ENCODE results near the gene CACNA2D2. TPM values are rescaled to one million over a fixed set of nuclear protein-coding genes. Genes with fewer than 3 reads are reported as not detected.

CACNA2D2 gene
- total RNA-seq, 1 donor from 2014 or later: 1.8 TPM

GRCh38 chr3:50325497-50326181 lies 177.8 kb downstream of the CACNA2D2 start:
- ATAC-seq (no peak), DNase-seq (ENCODE audit: low spot score) (no peak)
- intact Hi-C loops (cut with DNase I): no loop called here

GRCh38 chr3:50325113-50325480 lies 178.3 kb downstream of the CACNA2D2 start:
- intact Hi-C loops (cut with DNase I): no loop called here
- ATAC-seq: no peak
- DNase-seq (ENCODE audit: low spot score): no peak

DNA sequence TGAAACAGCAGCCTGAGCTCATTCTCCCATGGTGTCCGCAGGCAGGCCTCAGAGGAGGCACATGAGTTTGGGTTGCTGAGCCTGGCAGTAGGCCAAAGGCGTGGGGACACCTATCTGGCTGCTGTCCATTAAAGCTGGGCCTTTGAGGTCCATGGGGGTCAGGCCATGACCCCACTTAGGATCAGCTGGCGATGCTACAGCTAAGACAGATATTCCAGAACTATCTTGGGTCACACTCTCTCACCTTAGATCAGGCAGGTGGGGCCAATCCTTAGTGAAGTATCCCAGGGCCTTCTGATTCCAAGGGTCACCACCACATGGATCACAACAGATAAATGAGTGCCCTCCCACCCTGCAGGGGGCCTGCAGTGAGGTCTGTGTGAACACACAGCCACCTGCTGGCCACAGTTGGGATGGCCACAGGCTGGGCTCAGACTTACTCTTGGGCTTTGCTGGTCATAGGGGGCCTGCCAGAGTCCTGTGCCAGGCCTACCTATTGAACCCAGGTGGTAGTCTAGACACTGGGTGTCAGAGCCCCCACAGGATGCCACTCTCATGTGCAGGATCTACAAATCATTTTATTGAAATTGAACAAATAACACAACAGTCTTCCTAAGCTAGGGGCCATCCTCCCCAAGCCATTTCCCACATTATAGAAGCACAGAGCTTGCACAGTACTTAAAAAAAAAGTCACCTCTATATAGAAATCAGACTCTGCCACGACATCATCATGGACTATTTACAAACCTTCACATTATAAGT lies 178.9 kb downstream of the CACNA2D2 start:
- no peak for ATAC-seq
- intact Hi-C loops (cut with DNase I): no loop called here

DNA sequence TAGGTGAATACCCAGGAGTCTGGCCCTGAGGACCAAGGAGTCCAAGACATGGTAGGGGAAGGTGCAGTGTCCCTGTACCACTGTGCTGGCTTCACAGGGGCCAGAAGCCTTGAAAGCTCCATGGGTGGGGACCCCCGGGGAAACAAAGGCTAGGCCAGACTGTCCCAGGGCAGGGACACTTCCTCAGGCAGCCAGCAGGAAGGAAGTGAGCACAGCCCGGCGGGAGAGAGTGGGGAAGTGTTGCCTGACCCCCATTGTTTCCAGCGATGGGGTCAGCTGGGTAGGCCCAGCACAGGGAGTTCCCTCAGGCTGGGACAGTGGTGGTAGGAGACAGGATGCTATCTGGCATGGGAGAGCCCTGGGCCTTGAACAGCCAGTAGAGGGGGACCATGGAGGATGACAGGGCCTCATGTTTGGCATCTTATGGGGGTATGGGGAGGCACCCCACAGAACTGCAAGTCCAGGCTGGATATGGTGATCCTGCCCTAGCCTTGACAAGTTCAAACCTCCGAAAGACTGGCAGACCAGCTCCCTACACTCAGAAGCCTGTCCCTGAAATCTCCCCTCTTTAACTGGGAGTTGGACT lies 179.7 kb downstream of the CACNA2D2 start:
- intact Hi-C loops (cut with DNase I): no loop called here
- ATAC-seq: no peak
- no peak for DNase-seq (ENCODE audit: low spot score)

More for the DNA sequence above, 178.9 kb downstream of the CACNA2D2 start:
- peak; percentile 85 for DNase-seq (ENCODE audit: low spot score)

DNA sequence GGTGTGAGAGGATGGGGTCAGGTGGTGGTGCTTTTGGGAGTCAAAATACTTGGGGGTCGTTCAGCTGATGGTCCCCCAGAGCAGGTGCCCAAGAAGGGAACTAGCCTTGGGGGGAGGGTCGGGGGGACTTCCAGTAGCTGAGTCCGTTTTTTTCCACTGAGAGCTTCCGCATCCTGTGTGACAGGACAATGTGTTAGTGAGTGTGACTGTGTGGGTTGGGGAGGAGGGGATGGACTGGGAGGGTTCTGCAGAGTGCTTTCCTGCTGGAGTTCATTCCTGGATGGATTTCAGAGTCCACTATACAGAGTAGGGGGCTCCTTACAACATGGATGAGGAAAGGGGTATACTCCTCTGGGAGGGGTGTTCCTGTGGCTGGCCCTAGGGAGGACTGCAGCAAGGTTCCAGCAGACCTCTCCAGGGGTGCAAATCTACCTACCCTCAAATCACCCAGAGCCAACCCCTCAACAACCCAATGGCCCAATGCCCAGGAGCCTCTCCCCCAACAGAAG lies 180.3 kb downstream of the CACNA2D2 start:
- intact Hi-C loops (cut with DNase I): no loop called here
- ATAC-seq (no peak), DNase-seq (ENCODE audit: low spot score) (no peak)

DNA sequence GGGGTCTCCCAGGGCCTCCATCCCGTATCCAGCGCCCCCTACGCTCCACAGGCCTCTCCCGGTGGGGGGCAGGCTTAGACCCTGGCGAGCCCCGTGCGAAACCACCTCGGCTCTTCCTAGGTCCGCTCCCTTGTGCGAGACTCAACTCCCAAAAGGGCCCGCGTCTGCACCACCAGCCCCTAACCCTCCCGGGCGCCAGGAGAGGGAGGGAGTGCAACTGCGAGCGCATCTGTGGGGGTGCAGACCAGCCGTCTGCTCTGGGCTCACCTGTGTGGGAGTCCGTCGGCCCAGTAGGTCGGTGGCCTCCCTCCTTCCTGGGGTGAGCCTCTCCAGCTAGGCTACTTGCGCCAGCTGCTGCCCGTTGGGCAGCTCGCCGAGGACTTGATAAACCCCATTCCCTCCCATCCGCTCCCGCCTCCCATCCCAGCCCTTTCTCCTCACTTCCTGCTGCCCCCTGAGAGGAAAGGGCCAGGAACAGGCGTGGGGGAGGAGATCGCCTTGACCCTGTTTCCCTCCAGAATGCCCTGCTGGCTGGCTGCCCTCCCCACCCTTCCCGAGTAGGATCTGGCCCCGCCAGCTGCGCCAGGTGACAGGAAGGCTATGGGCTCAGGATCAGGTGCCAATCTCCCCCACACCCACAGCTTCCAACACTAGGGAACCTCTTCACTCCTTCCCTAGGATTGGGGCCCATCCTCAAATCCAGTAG lies 180.9 kb downstream of the CACNA2D2 start, which contains the start of gene HYAL2:
Gene HYAL2, minus strand, starts transcription at position 360 of the 706 bp plus-strand sequence. CDS start 2,256 bp downstream, outside the sequence.
- DNase-seq (ENCODE audit: low spot score) (peak; percentile 81), ATAC-seq (peak; percentile 8)
- intact Hi-C loops (cut with DNase I): no loop called here

GRCh38 chr3:50322115-50322385 lies 181.4 kb downstream of the CACNA2D2 start:
- intact Hi-C loops (cut with DNase I): no loop called here
- no peak for ATAC-seq
- no peak for DNase-seq (ENCODE audit: low spot score)

DNA sequence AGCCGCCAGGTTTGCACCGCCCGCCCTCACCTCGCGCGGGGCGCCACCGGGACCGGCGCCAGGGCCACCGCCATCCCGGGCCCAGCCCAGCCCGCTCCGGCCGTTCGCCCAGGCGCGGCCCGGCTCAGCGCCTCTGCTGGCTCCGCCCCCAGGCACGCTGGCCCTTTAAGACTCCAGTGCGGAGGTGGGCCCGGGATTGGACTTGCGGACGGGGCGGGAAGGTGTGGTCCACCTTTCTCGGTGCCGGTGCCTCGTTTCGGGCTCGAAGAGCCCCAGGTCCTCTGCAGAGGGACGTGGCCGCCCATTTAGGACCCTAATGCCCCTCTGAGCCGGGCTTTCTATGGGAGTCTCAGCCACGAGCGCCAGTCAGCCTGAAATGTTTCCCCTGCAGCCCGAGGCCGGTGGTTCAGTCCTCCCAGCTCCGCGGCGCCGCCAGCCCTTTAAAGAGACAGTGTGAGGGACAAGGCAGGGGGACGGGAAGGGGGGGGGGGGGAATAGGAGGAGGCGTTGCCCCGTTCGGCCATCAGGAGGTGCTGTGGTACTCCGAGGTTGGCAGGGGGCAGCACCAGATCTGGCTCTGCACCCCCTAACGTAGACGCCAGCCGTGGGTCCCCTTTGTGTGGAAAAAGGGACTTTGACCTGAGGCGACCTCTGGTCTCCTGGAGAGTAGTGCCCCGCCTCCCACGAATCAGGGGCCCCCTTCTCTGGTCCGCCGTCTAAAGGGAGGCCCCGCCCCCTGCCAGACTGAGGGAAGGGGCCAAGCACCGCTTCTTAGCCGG lies 181.9 kb downstream of the CACNA2D2 start:
- intact Hi-C loops (cut with DNase I): no loop called here
- DNase-seq (ENCODE audit: low spot score): peak; percentile 93
- ATAC-seq: peak; percentile 84

GRCh38 chr3:50320853-50321335 lies 182.5 kb downstream of the CACNA2D2 start:
- ATAC-seq (peak; percentile 55), DNase-seq (ENCODE audit: low spot score) (peak; percentile 89)
- intact Hi-C loops (cut with DNase I): no loop called here

GRCh38 chr3:50319894-50320625 lies 183.4 kb downstream of the CACNA2D2 start:
- DNase-seq (ENCODE audit: low spot score): no peak
- no peak for ATAC-seq
- intact Hi-C loops (cut with DNase I): no loop called here

GRCh38 chr3:50319181-50319893 lies 184.1 kb downstream of the CACNA2D2 start:
- intact Hi-C loops (cut with DNase I): no loop called here
- DNase-seq (ENCODE audit: low spot score) (no peak), ATAC-seq (no peak)

- no peak for ATAC-seq
- no peak for DNase-seq (ENCODE audit: low spot score)
- intact Hi-C loops (cut with DNase I): no loop called here
These were observed 184.8 kb downstream of the CACNA2D2 start for GRCh38 chr3:50318615-50319014.

DNA sequence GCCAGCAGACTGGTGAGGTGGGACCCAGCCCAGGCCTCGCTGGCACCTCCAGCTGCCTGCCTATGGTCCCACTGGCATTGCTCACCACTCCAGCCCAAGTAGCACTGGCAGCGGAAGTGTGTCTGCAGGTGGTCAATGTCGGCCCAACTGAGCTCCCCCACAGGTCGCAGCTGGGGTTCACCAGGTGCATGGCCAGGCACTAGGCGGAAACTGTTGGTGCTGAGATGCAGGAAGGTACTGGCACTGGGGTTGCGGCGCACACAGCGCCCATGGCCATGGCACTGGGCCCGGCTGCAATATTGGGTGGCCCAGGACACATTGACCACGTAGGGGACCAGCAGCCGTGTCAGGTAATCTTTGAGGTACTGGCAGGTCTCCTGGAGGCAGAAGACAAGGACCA lies 185.3 kb downstream of the CACNA2D2 start:
- intact Hi-C loops (cut with DNase I): no loop called here
- ATAC-seq (no peak), DNase-seq (ENCODE audit: low spot score) (no peak)

GRCh38 chr3:50317300-50317699 lies 186.1 kb downstream of the CACNA2D2 start:
- DNase-seq (ENCODE audit: low spot score): no peak
- intact Hi-C loops (cut with DNase I): no loop called here
- no peak for ATAC-seq

DNA sequence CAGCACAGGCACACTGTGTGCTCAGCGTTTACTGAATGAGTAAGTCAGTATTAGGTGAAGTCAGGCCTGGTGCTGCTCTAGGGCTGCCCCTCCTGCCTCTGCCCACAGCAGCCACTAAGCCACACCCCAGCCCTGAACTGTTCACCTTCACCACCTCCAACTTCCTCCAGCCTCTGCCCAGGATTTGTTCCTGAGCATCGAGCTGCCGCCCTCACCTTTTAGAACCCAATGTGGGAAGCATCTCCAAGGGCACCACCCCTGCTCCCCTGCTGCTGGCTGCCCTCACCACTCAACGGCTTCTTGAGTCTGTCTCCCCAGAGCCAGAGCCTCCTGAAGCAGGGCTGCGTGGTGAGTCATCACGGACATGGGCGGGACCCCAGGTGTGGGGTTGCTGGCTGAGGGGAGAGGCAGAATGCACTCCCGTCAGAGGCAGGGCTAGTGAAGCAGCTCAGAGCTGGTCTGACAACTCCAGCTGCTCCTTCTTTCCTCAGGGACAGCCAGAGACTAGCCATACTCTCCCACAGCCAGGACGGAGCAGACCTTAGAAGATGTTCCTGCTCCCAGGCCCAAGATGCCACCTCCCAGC lies 186.7 kb downstream of the CACNA2D2 start:
- DNase-seq (ENCODE audit: low spot score): no peak
- intact Hi-C loops (cut with DNase I): no loop called here
- no peak for ATAC-seq

- DNase-seq (ENCODE audit: low spot score): no peak
- intact Hi-C loops (cut with DNase I): no loop called here
- ATAC-seq: no peak
These were observed 188.6 kb downstream of the CACNA2D2 start for GRCh38 chr3:50314816-50315215.

DNA sequence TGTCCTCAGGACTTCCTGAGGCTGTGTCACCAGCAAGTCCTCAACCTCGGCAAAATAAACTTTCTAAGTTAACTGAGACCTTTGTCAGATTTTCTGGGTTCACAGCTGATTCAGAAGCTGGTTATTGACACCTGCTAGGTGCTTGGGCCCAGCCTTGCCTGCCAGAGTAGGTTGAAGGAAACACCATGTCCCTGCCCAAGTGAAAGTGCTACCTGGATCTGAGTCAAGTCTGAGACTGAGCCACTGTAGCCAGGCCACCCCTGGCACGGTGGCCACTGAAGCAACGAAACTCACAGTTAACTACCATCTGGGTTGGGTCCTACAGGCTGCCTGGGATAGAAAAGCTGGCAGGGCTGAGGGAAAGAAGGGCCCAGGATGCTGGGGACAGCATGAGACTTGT lies 189.1 kb downstream of the CACNA2D2 start:
- intact Hi-C loops (cut with DNase I): no loop called here
- ATAC-seq (no peak), DNase-seq (ENCODE audit: low spot score) (no peak)
